Endothelial cell of hepatic sinusoid (primary cell): ENCODE results near the gene DNAH9.
"Not testable (repeated sequence)": the region's sequence is repeated elsewhere in the genome, so short reads cannot be mapped to it uniquely, and the experiment has no call there.

Source experiments
- in situ Hi-C: cut with HindIII; loops from 2 replicates; pipeline ENCODE4 v1.10.0; 2017; ENCODE audit warnings: low sequenced_read_pairs

Gene DNAH9

DNA sequence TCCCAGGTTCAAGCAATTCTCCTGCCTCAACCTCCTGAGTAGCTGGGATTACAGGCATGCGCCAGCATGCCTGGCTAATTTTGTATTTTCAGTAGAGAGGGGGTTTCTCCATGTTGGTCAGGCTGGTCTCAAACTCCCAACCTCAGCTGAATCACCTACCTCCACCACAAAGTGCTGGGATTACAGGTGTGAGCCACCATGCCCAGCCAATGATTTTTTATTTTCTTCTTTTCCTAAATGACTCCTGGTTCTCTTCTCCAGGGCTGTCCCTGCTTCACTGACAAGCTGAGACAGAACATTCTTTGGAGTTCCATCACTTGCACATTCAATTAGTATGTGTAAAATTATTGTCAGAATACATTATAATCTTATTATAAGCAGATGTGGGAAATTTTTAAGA lies 351.3 kb downstream of the DNAH9 start:
- in situ Hi-C loops = not testable (repeated sequence)

DNA sequence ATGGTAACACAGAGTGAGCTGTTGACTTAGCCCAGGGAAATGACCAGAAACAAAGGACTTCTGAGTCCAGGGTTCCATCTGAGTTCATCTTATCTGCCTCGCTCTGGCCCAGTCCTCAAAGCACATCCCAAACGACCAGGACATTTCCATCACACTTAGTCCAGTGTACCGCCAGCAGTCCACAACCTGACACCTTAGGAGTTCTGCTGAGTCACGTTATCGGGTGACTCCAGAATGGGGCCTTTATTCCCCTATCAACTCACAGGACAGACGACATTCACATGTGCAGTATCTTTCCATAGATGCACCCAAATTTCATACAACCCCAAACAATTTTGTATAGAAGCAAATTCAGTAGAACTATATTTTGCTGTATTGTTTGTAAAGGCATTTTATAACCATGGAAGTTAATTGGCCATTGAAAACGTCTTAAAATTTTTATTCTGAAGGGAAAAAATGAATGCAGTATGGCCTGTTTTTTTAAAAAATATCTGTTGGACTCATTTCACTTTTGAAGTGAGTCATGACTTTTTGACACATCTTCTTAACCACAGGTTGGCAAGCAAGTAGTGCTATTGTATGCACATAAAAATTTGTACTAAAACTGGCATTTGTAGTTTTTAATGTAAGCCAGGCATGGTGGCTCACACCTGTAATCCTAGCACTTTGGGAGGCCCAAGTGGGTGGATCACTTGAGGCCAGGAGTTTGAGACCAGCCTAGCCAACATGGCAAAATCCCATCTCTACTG lies 352.7 kb downstream of the DNAH9 start:
- in situ Hi-C loops = no loop called here

- in situ Hi-C loops = no loop called here
Observed at GRCh38 chr17:11952610-11953009, 354.3 kb downstream of the DNAH9 start.

- in situ Hi-C loops = no loop called here
Observed at GRCh38 chr17:11953924-11954323, 355.7 kb downstream of the DNAH9 start.

DNA sequence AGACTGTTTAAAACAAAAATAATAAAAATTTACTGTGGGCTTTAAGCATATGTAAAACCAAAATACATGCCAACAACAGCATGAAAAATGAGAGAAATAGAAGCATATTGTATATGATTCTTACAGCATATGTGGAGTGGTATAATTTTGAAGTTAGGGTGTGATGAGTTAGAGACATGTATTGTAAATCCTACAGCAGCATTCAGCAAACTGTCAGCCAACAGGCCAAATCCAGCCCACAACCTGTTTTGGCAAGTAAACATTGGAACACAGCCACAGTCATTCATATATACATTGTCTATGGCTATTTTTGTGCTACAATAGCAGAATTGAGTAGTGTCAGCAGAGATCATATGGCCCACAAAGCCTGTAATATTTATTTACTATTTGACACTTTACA lies 356.7 kb downstream of the DNAH9 start:
- in situ Hi-C loops = no loop called here

GRCh38 chr17:11969565-11969964 lies 371.3 kb downstream of the DNAH9 start:
- in situ Hi-C loops = no loop called here

GRCh38 chr17:11972741-11973140 lies 374.5 kb downstream of the DNAH9 start:
- in situ Hi-C loops = not testable (repeated sequence)

- in situ Hi-C loops = no loop called here
Observed at GRCh38 chr17:11979795-11980194, 381.5 kb downstream of the DNAH9 start.

DNA sequence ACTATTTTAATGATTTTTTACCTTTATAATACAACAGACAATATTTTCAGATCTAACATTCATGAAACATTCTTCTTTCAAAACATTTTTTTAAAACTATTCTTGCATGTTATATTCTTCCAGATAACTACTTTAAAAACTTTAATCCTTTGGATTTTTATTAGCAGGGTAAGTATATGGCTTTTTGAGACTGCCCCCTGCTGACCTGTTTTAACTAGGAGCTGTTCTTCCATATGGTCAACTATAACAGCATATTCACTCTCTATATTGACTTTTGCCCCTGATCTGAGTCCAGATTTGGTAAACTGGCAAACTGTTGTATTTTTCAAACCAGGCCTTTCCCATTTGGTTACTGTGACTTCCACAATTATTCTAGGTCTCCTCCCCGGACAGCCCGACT lies 382.5 kb downstream of the DNAH9 start:
- in situ Hi-C loops = no loop called here

- in situ Hi-C loops = no loop called here
Observed at GRCh38 chr17:11981862-11982261, 383.6 kb downstream of the DNAH9 start.

DNA sequence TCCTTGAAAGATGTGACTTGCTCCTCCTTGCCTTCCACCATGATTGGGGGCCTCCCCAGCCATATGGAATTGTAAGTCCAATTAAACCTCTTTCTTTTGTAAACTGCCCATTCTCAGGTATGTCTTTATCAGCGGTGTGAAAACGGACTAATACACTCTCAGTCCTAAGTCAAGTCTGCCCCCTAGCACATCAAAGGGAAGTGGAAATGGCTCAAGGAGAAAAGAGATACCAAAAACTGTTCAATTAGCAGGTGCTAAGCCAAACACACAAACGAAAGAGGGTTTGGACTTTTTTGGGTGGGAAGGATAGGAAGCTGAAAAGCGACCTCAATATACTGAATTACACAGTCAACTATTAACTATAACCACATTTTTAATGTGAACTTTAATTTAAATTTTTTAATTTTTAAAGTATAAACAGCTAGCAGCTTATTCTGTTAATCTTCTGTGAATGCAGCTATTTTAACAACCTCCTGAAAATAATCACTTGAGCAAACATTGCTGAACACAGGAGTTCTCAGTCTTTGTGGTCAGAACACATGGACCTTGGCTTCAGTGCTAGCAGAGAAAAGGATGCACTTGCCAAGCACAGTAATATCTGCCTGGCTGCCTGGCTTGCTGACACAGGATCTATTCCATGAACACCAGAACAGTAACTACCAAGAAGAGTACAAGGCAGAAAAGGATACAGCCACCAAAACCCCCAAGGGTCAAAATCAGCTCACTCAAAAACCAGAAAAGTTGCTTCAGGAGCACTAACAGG lies 388.1 kb downstream of the DNAH9 start:
- in situ Hi-C loops = no loop called here

GRCh38 chr17:11986942-11987329 lies 388.7 kb downstream of the DNAH9 start:
- in situ Hi-C loops = no loop called here

- in situ Hi-C loops = no loop called here
Observed at GRCh38 chr17:11990363-11990983, 392.2 kb downstream of the DNAH9 start.

GRCh38 chr17:11991461-11991860 lies 393.2 kb downstream of the DNAH9 start:
- in situ Hi-C loops = no loop called here

- in situ Hi-C loops = no loop called here
Observed at GRCh38 chr17:11996722-11997146, 398.5 kb downstream of the DNAH9 start.

DNA sequence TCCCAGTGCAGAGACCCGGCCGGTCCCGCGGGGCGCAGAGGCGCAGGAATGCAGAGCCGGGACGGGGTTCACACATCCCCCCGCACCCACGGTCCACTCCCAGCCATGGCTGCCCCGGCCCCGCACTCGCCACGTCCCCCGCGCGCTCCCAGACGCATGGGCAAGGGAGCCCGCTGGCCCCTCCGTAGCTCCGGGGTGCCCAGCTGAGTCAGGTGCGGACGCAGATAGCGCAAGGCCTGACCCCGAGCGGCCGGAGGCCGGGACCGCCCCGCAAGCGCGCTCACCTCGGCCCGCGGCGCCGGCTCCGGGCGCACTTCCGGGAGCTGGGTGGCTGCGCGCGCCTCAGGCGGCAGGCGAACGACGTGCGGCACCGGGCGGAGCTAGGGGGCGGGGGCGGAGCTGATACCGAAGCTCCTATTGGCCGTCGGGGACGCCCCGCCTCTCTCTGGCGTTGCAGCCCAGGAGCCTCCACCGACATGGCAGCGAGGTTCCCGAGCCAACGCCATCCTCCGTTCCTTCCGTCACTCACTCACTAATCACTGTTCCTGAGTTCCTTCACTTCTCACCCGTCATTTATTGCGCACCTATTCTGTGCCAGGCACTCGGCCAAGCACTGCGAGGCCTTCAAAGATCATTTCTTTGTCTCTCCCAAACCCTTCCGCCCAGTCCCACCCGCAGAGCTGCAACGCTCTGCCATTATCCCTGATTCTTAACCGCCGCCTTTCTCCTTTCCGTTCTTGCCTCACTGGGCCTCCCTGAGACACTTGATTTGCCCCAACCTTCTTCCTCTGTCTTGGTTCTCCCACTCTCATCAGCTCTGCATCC lies 399.1 kb downstream of the DNAH9 start, which contains the start of gene ZNF18:
Gene ZNF18 (minus strand): TSS at position 329 of the 825 bp plus-strand sequence. CDS start 4,646 bp downstream, outside the sequence.
- in situ Hi-C loops = no loop called here

GRCh38 chr17:11997972-11998233 lies 399.6 kb downstream of the DNAH9 start:
- in situ Hi-C loops = no loop called here

DNA sequence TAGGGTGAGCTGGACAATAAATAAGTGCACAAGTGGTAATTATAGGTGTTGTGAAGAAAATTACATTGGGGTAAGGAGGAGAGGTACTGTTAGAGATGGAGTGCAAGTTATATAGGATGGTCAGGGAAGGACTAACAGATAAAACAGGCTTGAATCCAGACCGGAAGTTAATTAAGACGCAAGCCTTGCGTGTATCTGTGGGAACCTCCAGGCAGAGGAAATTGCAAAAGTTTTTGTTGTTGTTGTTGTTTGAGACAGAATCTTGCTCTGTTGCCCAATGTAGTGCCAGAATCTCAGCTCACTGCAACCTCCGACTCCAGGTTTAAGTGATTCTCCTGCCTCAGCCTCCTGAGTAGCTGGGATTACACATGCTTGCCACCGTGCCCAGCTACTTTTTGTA lies 401.4 kb downstream of the DNAH9 start:
- in situ Hi-C loops = no loop called here

DNA sequence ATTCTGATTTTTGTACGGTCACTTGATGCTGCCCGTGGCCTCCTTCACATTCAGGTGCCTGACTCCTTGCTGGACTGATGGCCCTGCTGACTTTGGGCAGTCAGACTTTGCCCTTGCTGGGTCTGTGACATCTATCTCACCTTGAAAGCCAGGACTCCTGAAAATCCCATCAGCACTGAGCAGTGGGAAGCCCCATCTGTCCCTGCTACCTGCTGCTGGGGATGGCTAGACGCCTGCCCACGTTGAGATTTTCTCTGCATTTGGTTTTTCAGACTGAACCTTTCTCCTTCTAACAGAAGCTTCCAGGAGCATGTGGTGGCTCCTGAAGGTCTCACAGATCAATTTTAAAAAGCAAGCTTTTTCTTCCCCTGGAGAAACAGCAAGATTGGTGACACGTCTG lies 409.2 kb downstream of the DNAH9 start:
- in situ Hi-C loops = no loop called here
